ENCODE measurements around the gene GPR62.
A peak's percentile ranks its signal among the peaks of the same experiment; 100 is the strongest.

Gene GPR62

DNA sequence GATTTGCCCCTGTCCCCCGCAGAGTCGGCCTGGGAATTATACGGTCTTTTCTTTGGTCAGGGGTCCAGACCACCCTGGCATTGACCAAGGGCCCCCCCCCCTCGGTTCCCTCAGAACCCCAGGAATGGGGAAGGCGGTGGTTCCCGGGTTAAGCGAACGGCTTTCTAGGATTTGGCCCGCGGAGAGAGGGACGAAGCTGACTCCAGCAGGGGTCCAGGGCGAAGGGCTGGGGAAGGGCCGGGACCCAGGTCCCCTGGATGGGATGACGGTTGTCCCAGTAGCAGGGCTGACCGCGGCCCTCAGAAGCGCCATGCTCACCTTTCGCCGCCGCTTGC is 13.8 kb upstream of the GPR62 start:
- ATAC-seq (ENCODE audit: insufficient read depth, low read depth) (no peak), DNase-seq (no peak)
- Histone ChIP-seq H3K27ac (ENCODE audit: low read length) (peak overlapping the region; percentile 54), H3K27me3 (ENCODE audit: insufficient read depth, low read length, poor library complexity) (no peaks in the 10 kb centered on the region), H2AFZ (ENCODE audit: low read depth, low read length) (peak overlapping the region; percentile 69), H3K4me3 (ENCODE audit: low read depth in 1 of 2, low read length in 2 of 2) (peak overlapping the region; percentile 82 to 84), H3K79me2 (ENCODE audit: insufficient read depth, low read length) (peaks cover 33% of the 10 kb centered on the region), H3K9ac (ENCODE audit: low read depth, low read length) (peak overlapping the region; percentile 77), H3K4me2 (ENCODE audit: insufficient read depth, low read length) (peak overlapping the region; percentile 97), H4K20me1 (ENCODE audit: insufficient read depth, low read length) (peaks cover 13% of the 10 kb centered on the region), H3K36me3 (ENCODE audit: insufficient read depth, low read length) (peaks cover 30% of the 10 kb centered on the region), H3K4me1 (ENCODE audit: insufficient read depth, low read length) (peaks cover 41% of the 10 kb centered on the region), H3K9me3 (ENCODE audit: insufficient read depth, low read length, severe bottlenecking) (no peaks in the 10 kb centered on the region)
- TF ChIP-seq, protein P1, sequence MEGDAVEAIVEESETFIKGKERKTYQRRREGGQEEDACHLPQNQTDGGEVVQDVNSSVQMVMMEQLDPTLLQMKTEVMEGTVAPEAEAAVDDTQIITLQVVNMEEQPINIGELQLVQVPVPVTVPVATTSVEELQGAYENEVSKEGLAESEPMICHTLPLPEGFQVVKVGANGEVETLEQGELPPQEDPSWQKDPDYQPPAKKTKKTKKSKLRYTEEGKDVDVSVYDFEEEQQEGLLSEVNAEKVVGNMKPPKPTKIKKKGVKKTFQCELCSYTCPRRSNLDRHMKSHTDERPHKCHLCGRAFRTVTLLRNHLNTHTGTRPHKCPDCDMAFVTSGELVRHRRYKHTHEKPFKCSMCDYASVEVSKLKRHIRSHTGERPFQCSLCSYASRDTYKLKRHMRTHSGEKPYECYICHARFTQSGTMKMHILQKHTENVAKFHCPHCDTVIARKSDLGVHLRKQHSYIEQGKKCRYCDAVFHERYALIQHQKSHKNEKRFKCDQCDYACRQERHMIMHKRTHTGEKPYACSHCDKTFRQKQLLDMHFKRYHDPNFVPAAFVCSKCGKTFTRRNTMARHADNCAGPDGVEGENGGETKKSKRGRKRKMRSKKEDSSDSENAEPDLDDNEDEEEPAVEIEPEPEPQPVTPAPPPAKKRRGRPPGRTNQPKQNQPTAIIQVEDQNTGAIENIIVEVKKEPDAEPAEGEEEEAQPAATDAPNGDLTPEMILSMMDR (IDR thresholded peaks at IDR 0.05; ENCODE audit: borderline replicate concordance, extremely low read depth, low read length, poor library complexity, severe bottlenecking) = no peak
- TF ChIP-seq EZH2 (IDR thresholded peaks at IDR 0.05; ENCODE audit: borderline replicate concordance, low read depth, low read length, severe bottlenecking) = no peak

DNA sequence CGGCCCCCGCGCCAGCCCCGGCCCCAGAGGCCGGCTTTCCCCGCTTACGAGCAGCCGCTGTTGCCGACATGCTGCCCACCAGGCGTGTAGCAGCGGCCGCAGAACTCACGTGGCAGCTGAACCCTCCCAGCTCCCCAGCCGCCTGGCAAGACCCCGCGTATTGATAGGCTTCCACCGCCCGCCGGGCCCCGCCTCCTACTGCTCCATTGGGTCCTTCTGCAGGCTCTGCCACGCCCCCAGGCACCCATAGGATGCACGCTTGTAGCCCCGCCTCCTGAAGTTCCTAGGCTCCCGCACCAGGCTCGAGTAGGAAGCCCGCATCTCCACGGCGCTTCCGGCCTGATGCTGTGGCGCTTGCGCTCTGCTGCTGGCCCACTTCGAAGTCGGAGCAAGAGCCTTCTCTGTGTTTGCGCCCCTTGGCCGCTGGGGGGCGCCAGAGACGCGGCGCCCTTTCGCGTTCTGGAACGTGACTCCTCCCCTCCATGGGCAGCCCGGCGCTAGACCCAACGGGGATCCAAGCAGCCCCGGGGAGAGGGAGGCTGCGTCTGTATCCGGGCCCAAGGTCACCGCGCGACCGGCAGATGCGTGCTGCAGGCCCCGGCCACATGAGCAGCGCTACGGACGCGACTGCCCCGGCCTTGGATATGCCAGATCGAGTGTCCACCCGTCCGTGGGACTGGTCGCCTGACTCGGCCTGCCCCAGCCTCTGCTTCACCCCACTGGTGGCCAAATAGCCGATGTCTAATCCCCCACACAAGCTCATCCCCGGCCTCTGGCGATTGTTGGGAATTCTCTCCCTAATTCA is 13.2 kb upstream of the GPR62 start, which contains the start of the genes PARP3 and RRP9:
Gene PARP3, plus strand, starts transcription at position 566 of the 805 bp plus-strand sequence. CDS start 993 bp downstream, outside the sequence.
Gene RRP9, minus strand, starts transcription at position 107 of the 805 bp plus-strand sequence. Its CDS starts 37 bp downstream, at position 70.
- Histone ChIP-seq H3K36me3 (ENCODE audit: insufficient read depth, low read length) (peaks cover 25% of the 10 kb centered on the region), H3K9ac (ENCODE audit: low read depth, low read length) (peak within 1 kb of the TSS; percentile 95), H4K20me1 (ENCODE audit: insufficient read depth, low read length) (peaks cover 13% of the 10 kb centered on the region), H3K27me3 (ENCODE audit: insufficient read depth, low read length, poor library complexity) (no peaks in the 10 kb centered on the region), H3K27ac (ENCODE audit: low read length) (peak within 1 kb of the TSS; percentile 93), H3K4me3 (ENCODE audit: low read depth in 1 of 2, low read length in 2 of 2) (peak within 1 kb of the TSS; percentile 82 to 84), H3K79me2 (ENCODE audit: insufficient read depth, low read length) (peaks cover 33% of the 10 kb centered on the region), H3K9me3 (ENCODE audit: insufficient read depth, low read length, severe bottlenecking) (no peaks in the 10 kb centered on the region), H3K4me2 (ENCODE audit: insufficient read depth, low read length) (peak within 1 kb of the TSS; percentile 97), H2AFZ (ENCODE audit: low read depth, low read length) (peak within 1 kb of the TSS; percentile 98), H3K4me1 (ENCODE audit: insufficient read depth, low read length) (peaks cover 41% of the 10 kb centered on the region)
- ATAC-seq (ENCODE audit: insufficient read depth, low read depth) (peak; percentile 92), DNase-seq (peak; percentile 100)
- TF ChIP-seq, protein P1 (IDR thresholded peaks at IDR 0.05; ENCODE audit: borderline replicate concordance, extremely low read depth, low read length, poor library complexity, severe bottlenecking) = peak; percentile 99
- no peak for TF ChIP-seq EZH2 (IDR thresholded peaks at IDR 0.05; ENCODE audit: borderline replicate concordance, low read depth, low read length, severe bottlenecking)

DNA sequence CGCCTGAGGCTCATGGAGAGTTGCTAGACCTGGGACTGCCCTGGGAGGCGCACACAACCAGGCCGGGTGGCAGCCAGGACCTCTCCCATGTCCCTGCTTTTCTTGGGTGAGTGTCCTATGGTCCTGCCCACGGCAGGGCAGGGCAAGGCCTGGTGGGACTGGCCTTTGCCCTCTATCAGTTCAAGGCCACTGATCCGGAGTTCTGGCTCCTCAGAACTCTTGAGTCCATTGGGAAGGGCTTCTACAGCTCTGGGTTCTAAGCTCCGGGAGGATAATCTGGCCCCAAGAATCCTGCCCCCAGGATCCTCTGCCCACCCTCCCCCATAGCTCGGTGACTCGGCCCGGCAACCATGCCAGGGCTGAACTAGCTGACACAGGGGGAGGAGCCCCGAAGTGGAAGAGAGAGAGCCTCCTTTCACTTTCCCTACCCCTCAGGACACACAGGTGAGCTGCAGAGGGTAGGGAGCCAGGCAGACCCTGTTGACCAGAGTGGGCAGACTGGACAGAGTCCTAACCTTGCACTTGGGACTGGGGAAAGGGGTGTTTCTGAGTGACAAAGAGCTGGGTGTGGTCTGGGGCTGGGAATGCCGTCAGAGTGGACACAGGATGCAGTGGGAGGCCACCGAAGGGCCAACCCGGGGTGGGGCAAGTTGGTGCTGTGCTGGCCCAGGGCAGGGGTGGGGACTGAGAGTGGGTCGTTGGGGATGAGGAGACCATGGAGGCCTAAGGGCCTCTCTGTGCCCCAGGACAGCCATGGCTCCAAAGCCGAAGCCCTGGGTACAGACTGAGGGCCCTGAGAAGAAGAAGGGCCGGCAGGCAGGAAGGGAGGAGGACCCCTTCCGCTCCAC is 12.4 kb upstream of the GPR62 start:
- H3K36me3 ChIP-seq (ENCODE audit: insufficient read depth, low read length) = peaks cover 16% of the 10 kb centered on the region
- H3K27me3 ChIP-seq (ENCODE audit: insufficient read depth, low read length, poor library complexity) = no peaks in the 10 kb centered on the region
- peaks cover 41% of the 10 kb centered on the region for H3K4me1 ChIP-seq (ENCODE audit: insufficient read depth, low read length)
- peak overlapping the region; percentile 98 for H2AFZ ChIP-seq (ENCODE audit: low read depth, low read length)
- peak overlapping the region; percentile 48 to 79; a peak in 3 of 4 replicates for H3K4me3 ChIP-seq (ENCODE audit: low read depth in 1 of 2, low read length in 2 of 2)
- peak overlapping the region; percentile 93 for H3K27ac ChIP-seq (ENCODE audit: low read length)
- peak overlapping the region; percentile 97 for H3K4me2 ChIP-seq (ENCODE audit: insufficient read depth, low read length)
- DNase-seq = peak; percentile 63
- no peaks in the 10 kb centered on the region for H3K9me3 ChIP-seq (ENCODE audit: insufficient read depth, low read length, severe bottlenecking)
- no peak for ATAC-seq (ENCODE audit: insufficient read depth, low read depth)
- peaks cover 13% of the 10 kb centered on the region for H4K20me1 ChIP-seq (ENCODE audit: insufficient read depth, low read length)
- peaks cover 33% of the 10 kb centered on the region for H3K79me2 ChIP-seq (ENCODE audit: insufficient read depth, low read length)
- peak overlapping the region; percentile 95 for H3K9ac ChIP-seq (ENCODE audit: low read depth, low read length)
- no peak for TF ChIP-seq EZH2 (IDR thresholded peaks at IDR 0.05; ENCODE audit: borderline replicate concordance, low read depth, low read length, severe bottlenecking)
- TF ChIP-seq, protein P1 (IDR thresholded peaks at IDR 0.05; ENCODE audit: borderline replicate concordance, extremely low read depth, low read length, poor library complexity, severe bottlenecking) = no peak

All from DND-41 (cell line).